HG03103 (cell line): ENCODE results near the gene GPC1.

Experiments
- ATAC-seq: cut with Tn5 transposase; IDR thresholded peaks from one replicate; pipeline ENCODE4 v1.9.1; 2021; ENCODE audit warnings: low read depth; ENCODE audit not compliant: unreplicated experiment

GPC1 gene

GRCh38 chr2:240440251-240440650 lies 4.8 kb downstream of the GPC1 start:
- no peak for ATAC-seq

- no peak for ATAC-seq
These were observed 5.3 kb downstream of the GPC1 start for GRCh38 chr2:240440704-240441320.

GRCh38 chr2:240441326-240441992 lies 6.0 kb downstream of the GPC1 start:
- ATAC-seq: no peak

- no peak for ATAC-seq
These were observed 6.5 kb downstream of the GPC1 start for GRCh38 chr2:240441993-240442411.

- no peak for ATAC-seq
These were observed 7.6 kb downstream of the GPC1 start for GRCh38 chr2:240442891-240443715.

- ATAC-seq: no peak
These were observed 8.4 kb downstream of the GPC1 start for GRCh38 chr2:240443891-240444301.

GRCh38 chr2:240444464-240444863 lies 9.0 kb downstream of the GPC1 start:
- no peak for ATAC-seq

- no peak for ATAC-seq
These were observed 10.6 kb downstream of the GPC1 start for GRCh38 chr2:240445961-240446663.

- no peak for ATAC-seq
These were observed 11.3 kb downstream of the GPC1 start for GRCh38 chr2:240446664-240447175.

GRCh38 chr2:240447331-240447730 lies 11.9 kb downstream of the GPC1 start:
- no peak for ATAC-seq

GRCh38 chr2:240447934-240448333 lies 12.5 kb downstream of the GPC1 start:
- ATAC-seq: no peak

- no peak for ATAC-seq
These were observed 13.2 kb downstream of the GPC1 start for GRCh38 chr2:240448387-240449274.

- ATAC-seq: no peak
These were observed 14.5 kb downstream of the GPC1 start for GRCh38 chr2:240449764-240450531.

- ATAC-seq: no peak
These were observed 15.2 kb downstream of the GPC1 start for GRCh38 chr2:240450532-240451107.

GRCh38 chr2:240451108-240451611 lies 15.7 kb downstream of the GPC1 start:
- no peak for ATAC-seq

GRCh38 chr2:240451791-240452461 lies 16.5 kb downstream of the GPC1 start:
- no peak for ATAC-seq

- no peak for ATAC-seq
These were observed 17.2 kb downstream of the GPC1 start for GRCh38 chr2:240452462-240453256.
